GM15510 (cell line): ENCODE measurements around the gene ZNF653.

ENCODE experiments used
- POLR2A ChIP-seq: IDR thresholded peaks from 3 replicates; pipeline ENCODE4 v1.6.1; 2011; ENCODE audit warnings: borderline replicate concordance; ENCODE audit not compliant: insufficient read length; ENCODE audit errors: extremely low read depth

Gene ZNF653

DNA sequence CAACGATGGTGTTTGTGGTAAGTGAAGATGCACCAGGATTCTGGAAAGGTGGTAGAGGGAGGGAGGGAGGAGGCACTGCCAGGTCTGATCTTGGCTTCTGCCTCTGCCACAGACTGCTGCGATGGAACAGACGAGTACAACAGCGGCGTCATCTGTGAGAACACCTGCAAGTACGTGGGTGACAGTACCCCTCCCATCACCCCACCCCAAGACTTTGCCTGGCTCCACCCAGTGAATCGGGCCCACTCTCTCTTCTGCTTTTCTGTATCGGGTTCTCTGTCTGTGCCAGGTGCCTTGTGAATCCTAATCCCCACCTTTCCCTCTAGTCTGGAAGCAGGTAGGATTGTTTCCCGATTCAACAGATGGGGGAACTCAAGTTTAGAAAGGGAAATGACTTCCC is 67.7 kb downstream of the ZNF653 start:
- no peak for TF ChIP-seq POLR2A

DNA sequence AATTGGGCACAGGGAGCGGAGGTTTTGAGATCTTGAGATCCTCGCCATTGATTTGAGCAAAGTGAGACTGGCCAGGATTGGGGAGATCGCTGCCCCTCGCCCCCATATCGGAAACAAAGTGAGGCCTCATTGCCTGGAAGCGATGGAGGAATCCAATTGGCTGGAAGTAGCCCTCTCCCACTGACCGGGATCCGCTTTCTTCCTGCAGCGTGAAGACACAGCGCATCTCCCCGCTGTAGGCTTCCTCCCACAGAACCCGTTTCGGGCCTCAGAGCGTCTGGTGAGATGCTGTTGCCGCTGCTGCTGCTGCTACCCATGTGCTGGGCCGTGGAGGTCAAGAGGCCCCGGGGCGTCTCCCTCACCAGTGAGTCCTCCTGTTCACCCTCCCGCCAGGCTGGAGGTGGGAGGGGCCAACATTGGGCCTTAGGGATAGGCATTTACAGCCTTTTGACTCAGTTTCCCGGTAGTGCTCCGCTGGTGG is 69.8 kb downstream of the ZNF653 start:
- TF ChIP-seq POLR2A = no peak

DNA sequence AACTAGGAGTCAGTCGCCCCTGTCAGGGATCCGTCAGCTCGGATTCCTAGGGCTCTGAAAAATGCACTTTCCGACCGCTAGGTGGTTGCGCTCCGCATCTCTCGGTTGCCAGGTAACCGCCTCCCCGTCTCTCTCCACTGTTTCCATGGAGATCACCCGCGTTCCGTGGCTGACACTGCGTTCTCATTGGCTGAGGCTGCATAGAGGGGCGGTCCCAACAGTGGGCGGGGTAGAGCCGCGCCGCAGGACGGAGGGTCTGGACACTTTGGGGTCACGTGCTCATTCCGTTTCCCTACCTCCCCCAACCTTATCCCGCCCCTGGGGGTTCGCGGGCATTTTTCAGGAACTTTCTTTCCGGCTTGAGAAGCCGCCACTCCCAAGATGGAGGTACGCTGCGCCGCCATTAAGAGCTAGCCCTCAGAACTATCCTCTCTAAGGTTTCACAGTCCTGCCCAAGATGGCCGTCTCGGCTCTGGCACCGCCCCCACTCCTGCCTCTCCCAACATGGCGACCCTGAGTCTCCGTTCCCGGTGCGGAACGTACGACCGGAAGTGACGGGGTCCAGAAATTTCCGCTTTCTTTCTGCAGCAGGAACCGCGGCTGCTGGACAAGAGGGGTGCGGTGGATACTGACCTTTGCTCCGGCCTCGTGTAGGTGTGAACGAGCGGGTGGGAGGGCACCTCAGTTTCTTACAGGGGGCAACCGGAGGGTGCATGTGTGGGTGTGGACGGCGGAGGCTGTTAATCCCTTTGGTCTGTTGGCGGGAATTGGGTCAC is 70.4 kb downstream of the ZNF653 start, which contains the start of the genes ODAD3 and PRKCSH:
TSS of gene ODAD3 (minus strand) at position 65 of the 776 bp plus-strand sequence. CDS start 105 bp downstream, outside the sequence.
TSS of gene PRKCSH (plus strand) at position 579 of the 776 bp plus-strand sequence. CDS start 483 bp downstream, outside the sequence.
- TF ChIP-seq POLR2A = peak; percentile 86

DNA sequence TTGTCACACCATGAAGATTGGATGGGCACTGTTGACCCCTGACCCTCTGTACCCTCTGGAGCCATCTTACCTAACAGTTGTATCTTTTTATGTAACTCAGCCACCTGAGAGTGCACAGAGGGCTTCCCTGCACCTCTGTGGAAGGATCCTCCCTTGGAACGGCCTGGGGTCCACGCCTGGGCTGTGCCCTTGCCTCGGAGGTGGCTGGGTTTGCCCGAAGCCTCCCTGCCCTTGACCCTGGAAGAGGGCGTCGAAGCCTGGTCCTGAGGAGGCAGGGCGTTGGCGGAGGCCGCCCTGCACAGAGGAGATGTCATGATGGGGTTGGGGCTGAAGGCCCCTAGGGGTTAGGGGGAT is 71.0 kb downstream of the ZNF653 start:
- no peak for TF ChIP-seq POLR2A
